Duodenal mucosa (tissue), 2 donors: Measurements from ENCODE around the gene COG8.

Experiments
- H3K27ac ChIP-seq: one replicate; pipeline ENCODE4 v1.7.0; 2013; ENCODE audit warnings: low read depth, low read length
- H3K27me3 ChIP-seq, 2 donors: one replicate each; pipeline ENCODE4 v1.7.0; 2013; ENCODE audit warnings: low read length in 2 of 2, control low read depth in 1 of 2; ENCODE audit not compliant: insufficient read depth in 2 of 2, control insufficient read depth in 1 of 2
- H3K36me3 ChIP-seq, 2 donors: one replicate each; pipeline ENCODE4 v1.7.0; 2013; ENCODE audit warnings: low read length in 2 of 2, control low read depth in 1 of 2; ENCODE audit not compliant: insufficient read depth in 2 of 2, control insufficient read depth in 1 of 2
- H3K4me1 ChIP-seq, 2 donors: one replicate each; pipeline ENCODE4 v1.7.0; 2013; ENCODE audit warnings: low read length in 2 of 2, control low read depth in 1 of 2; ENCODE audit not compliant: insufficient read depth in 2 of 2, control insufficient read depth in 1 of 2
- H3K4me3 ChIP-seq, 2 donors: one replicate each; pipeline ENCODE4 v1.7.0; 2013; ENCODE audit warnings: low read length in 2 of 2, low read depth in 1 of 2
- H3K9ac ChIP-seq, 2 donors: one replicate each; pipeline ENCODE4 v1.7.0; 2013; ENCODE audit warnings: low read length in 2 of 2, low read depth in 1 of 2
- H3K9me3 ChIP-seq, 2 donors: one replicate each; pipeline ENCODE4 v1.7.0; 2013; ENCODE audit warnings: low read length in 2 of 2, control low read depth in 1 of 2; ENCODE audit not compliant: control insufficient read depth in 1 of 2

The COG8 gene, protein sequence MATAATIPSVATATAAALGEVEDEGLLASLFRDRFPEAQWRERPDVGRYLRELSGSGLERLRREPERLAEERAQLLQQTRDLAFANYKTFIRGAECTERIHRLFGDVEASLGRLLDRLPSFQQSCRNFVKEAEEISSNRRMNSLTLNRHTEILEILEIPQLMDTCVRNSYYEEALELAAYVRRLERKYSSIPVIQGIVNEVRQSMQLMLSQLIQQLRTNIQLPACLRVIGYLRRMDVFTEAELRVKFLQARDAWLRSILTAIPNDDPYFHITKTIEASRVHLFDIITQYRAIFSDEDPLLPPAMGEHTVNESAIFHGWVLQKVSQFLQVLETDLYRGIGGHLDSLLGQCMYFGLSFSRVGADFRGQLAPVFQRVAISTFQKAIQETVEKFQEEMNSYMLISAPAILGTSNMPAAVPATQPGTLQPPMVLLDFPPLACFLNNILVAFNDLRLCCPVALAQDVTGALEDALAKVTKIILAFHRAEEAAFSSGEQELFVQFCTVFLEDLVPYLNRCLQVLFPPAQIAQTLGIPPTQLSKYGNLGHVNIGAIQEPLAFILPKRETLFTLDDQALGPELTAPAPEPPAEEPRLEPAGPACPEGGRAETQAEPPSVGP

DNA sequence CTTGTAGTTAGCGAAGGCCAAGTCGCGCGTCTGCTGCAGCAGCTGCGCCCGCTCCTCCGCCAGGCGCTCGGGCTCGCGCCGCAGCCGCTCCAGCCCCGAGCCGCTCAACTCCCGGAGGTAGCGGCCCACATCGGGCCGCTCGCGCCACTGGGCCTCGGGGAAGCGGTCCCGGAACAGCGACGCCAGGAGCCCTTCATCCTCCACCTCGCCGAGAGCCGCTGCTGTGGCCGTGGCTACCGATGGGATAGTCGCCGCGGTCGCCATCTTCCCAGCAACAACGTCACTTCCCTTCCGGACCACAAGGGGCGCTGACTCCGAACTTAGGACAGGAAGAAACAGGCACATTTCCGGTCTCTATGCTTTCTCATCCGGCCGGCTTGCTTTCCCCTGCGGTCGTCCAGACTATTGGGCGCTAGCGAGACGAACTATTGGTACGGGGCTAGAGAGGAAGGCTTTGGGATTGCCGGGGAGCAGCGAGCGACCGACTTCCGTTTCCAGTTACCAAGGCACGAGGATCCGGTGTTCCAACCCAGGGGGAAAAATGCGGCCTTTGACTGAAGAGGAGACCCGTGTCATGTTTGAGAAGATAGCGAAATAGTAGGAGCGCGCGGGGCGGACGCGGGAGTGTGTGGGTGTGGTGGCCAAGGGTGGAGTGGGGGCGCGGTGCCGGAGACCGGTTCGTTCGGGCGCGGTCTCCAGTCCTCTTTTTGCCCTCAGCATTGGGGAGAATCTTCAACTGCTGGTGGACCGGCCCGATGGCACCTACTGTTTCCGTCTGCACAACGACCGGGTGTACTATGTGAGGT, at the start of gene COG8, which contains the start of gene NIP7:
Gene COG8 (minus strand): TSS at position 276 of the 806 bp plus-strand sequence. CDS start 12 bp downstream, at position 264.
Gene NIP7 (plus strand): TSS at position 484 of the 806 bp plus-strand sequence. CDS start 58 bp downstream, at position 542.
- Histone ChIP-seq H3K4me1 (peaks cover 21 to 23% of the 10 kb centered on the region in 2 donors), H3K9me3 (no peaks in the 10 kb centered on the region), H3K4me3 (peak within 1 kb of the TSS; percentile 95 to 98)

DNA sequence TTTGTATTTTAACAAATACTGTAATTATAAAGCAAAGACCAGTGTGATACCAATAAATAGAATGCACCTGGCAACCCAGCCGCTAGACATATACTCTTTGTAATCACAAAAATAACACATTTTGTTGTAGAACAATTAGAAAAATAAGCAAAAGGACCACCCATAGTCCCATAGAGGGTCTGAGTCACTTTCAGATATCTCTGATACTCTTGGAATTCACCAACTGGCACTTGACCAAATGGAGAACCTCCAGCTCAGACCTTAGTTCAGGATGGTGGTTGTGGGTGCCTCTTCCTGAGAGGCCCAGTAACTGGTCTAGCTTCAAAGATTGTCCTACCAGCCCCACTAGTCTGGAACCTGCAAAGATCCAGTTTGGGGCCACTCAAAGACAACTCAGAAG, 47.2 kb upstream of the COG8 start:
- Histone ChIP-seq H3K9me3 (no peaks in the 10 kb centered on the region), H3K27me3 (no peaks in the 10 kb centered on the region), H3K4me3 (no peak overlapping the region), H3K36me3 (peaks cover 11 to 20% of the 10 kb centered on the region in 2 donors), H3K4me1 (peaks cover 3 to 6% of the 10 kb centered on the region in 2 donors), H3K9ac (no peak overlapping the region), H3K27ac (no peak overlapping the region)

More for the DNA sequence above, at the start of gene COG8, which contains the start of gene NIP7:
- Histone ChIP-seq H3K27me3 (no peaks in the 10 kb centered on the region), H3K9ac (peak within 1 kb of the TSS; percentile 76 to 86), H3K36me3 (peaks cover 28 to 46% of the 10 kb centered on the region in 2 donors), H3K27ac (peak within 1 kb of the TSS; percentile 84)

DNA sequence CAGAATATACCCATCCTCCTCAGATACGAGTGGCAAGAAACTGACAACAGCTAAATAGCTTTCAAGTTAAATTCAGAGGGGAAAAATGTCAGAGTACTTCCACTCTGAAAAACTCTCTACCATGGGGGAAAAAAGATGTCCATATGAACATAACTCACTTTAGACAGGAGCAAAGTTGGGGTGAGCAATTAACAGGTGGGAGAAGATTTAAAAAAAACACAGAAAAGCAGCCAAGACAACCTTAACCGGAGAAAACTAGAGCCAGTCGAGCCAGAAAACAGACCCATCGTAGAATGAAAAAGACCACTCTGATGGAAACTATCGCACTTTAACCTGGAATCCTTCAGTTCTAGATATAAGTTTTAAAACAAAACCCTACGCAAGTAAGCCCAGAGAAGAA, 45.6 kb upstream of the COG8 start:
- Histone ChIP-seq H3K4me3 (peak overlapping the region; percentile 70 to 85), H3K4me1 (peaks cover 3 to 6% of the 10 kb centered on the region in 2 donors), H3K36me3 (peaks cover 11 to 26% of the 10 kb centered on the region in 2 donors), H3K9ac (peak overlapping the region; percentile 51 to 89), H3K27me3 (no peaks in the 10 kb centered on the region), H3K9me3 (no peaks in the 10 kb centered on the region), H3K27ac (no peak overlapping the region)

DNA sequence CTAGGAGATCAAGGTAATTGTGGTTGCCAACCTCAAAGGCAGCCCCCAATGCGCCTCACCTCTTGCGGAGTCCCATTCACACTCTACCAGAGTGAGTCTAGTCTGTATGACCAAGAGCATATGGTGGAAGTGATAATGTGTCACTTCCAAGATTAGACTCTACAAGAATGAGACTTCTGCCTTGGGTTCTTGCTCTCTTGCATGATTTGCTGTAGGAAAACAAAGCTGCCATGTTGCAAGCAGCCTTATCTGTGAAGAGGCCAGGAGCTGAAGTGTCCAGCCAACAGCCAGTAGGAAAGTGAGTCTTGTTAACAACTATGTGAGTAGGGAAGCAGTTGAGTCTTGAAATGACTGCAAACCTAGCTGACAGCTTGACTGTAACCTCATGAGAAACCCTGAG, 43.1 kb upstream of the COG8 start:
- peaks cover 15 to 43% of the 10 kb centered on the region in 2 donors for H3K36me3 ChIP-seq
- no peak overlapping the region for H3K27ac ChIP-seq
- H3K27me3 ChIP-seq = no peaks in the 10 kb centered on the region
- no peaks in the 10 kb centered on the region for H3K9me3 ChIP-seq
- no peak overlapping the region for H3K4me3 ChIP-seq
- peaks cover 3 to 6% of the 10 kb centered on the region in 2 donors for H3K4me1 ChIP-seq
- H3K9ac ChIP-seq = no peak overlapping the region

DNA sequence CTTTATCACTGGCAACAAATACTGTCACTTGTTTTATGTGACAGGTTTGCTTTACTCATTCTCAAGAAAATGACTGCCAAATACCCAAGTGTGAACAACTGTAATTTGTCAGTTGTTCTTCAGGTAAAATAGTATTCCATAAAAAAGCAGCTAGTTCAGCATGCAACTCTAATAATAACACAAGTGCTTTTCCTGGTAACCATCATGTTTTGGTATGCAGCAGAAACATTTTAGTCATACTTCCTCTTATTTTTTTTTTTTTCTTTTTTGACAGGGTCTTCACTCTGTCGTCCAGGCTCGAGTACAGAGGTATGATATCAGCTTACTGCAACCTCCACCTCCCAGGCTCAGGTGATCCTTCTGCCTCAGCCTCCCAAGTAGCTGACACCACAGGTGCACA, 41.9 kb upstream of the COG8 start:
- no peak overlapping the region for H3K27ac ChIP-seq
- H3K36me3 ChIP-seq = peaks cover 15 to 43% of the 10 kb centered on the region in 2 donors
- no peaks in the 10 kb centered on the region for H3K27me3 ChIP-seq
- H3K9me3 ChIP-seq = no peaks in the 10 kb centered on the region
- H3K9ac ChIP-seq = no peak overlapping the region
- H3K4me3 ChIP-seq = no peak overlapping the region
- peaks cover 3 to 6% of the 10 kb centered on the region in 2 donors for H3K4me1 ChIP-seq

DNA sequence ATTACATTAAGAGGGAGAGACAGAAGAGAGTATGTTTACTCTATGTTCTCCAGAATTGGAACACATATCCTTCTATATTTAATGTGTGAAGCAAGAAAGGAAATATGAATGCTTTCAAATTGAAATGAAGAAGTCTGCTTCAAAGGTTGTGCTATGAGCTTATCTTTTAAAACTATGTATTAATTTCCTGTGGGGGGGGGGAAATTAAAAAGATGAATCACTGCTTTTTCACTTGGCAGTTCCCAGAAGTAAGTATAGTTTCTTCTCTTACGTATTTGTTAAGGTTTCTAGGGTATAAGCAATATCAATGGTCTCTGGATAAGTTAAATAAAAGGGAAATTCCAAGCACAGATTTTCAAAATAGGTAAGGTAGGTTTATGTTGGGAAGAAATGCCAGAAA, 39.4 kb upstream of the COG8 start:
- no peak overlapping the region for H3K9ac ChIP-seq
- no peak overlapping the region for H3K27ac ChIP-seq
- H3K9me3 ChIP-seq = no peaks in the 10 kb centered on the region
- peaks cover 15 to 46% of the 10 kb centered on the region in 2 donors for H3K36me3 ChIP-seq
- H3K4me1 ChIP-seq = peaks cover 1 to 4% of the 10 kb centered on the region in 2 donors
- H3K4me3 ChIP-seq = no peak overlapping the region
- H3K27me3 ChIP-seq = no peaks in the 10 kb centered on the region

DNA sequence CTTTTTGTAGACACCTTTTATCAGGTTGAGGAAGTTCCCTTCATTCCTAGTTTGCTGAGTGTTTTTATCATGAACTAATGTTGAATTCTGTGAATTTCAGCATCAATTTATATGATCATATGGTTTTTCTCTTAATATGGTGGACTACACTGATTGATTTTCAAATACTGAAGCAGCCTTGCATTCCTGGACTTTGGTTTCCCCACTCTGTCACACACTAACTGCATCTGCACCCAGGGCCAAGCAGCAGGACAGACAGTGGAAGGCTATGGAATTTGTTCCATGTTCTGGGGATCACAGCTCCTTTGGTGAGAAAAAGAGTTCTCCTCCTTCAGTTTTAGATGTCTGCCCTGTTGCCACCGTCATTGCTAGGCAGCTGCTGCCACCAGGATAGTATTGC, 38.7 kb upstream of the COG8 start:
- Histone ChIP-seq H3K27ac (no peak overlapping the region), H3K4me3 (no peak overlapping the region), H3K9ac (no peak overlapping the region), H3K9me3 (no peaks in the 10 kb centered on the region), H3K27me3 (no peaks in the 10 kb centered on the region), H3K36me3 (peaks cover 15 to 40% of the 10 kb centered on the region in 2 donors), H3K4me1 (peaks cover 6 to 9% of the 10 kb centered on the region in 2 donors)

DNA sequence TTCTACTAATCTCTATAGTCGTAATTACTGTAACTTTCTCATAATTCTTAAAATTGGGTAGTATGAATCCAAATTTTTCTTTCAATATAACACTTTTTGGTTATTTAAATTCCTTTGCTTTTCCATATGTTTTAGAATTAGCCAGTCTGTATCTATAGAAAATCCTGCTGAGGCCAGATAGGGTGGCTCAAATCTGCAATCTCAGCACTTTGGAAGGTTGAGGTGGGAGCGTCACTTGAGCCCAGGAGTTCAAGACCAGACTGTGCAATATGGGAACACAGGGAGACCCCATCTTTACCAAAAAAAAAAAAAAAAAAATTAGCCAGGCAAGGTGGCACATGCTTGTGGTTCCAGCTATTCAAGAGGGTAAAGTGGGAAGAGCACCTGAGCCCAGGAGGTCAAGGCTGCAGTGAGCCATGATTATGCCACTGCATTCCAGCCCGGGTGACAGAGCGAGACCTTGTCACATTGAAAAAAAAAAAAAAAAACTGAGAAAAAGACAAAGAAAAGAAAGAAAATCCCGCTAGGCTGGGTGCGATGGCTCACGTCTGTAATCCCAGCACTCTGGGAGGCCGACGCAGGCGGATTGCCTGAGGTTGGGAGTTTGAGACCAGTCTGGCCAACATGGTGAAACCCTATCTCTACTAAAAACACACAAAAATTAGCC, 37.2 kb upstream of the COG8 start:
- Histone ChIP-seq H3K9ac (no peak overlapping the region), H3K4me1 (peaks cover 10 to 14% of the 10 kb centered on the region in 2 donors), H3K27ac (no peak overlapping the region), H3K36me3 (peaks cover 4 to 32% of the 10 kb centered on the region in 2 donors), H3K4me3 (no peak overlapping the region), H3K9me3 (no peaks in the 10 kb centered on the region), H3K27me3 (no peaks in the 10 kb centered on the region)

DNA sequence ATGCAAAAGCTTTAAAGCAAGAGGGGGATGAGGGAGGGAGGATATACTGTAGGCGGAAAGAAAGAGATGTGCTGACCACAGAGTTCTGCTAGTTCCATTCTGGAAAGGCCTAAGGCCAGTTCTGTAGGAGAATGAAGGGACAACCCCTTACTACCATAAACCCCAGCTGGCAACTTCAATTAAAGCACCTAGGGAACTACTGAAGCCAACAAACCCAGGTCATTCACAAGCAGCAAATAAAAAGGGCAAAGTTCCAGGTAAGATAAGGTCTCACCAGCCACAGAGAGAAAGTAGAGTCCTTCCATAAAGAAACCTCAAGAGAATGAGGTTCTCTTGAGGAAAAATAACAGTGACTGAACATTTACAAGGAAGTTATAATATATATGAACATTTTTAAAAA, 33.7 kb upstream of the COG8 start:
- Histone ChIP-seq H3K36me3 (peaks cover 13 to 39% of the 10 kb centered on the region in 2 donors), H3K4me1 (peaks cover 10 to 14% of the 10 kb centered on the region in 2 donors), H3K9ac (no peak overlapping the region), H3K9me3 (no peaks in the 10 kb centered on the region), H3K27ac (no peak overlapping the region), H3K27me3 (no peaks in the 10 kb centered on the region), H3K4me3 (no peak overlapping the region)
